NOMO-1 treated with dmso at 0.1 percent for 144 hours (cell line): ENCODE data around the gene GLI1.
"Not testable (repeated sequence)": the region's sequence is repeated elsewhere in the genome, so short reads cannot be mapped to it uniquely, and the experiment has no call there.

Source experiments
- DNase-seq: peaks from one replicate; lab custom pipeline; 2025; ENCODE audit not compliant: unreplicated experiment; lab: John Stamatoyannopoulos, UW

Gene GLI1

DNA sequence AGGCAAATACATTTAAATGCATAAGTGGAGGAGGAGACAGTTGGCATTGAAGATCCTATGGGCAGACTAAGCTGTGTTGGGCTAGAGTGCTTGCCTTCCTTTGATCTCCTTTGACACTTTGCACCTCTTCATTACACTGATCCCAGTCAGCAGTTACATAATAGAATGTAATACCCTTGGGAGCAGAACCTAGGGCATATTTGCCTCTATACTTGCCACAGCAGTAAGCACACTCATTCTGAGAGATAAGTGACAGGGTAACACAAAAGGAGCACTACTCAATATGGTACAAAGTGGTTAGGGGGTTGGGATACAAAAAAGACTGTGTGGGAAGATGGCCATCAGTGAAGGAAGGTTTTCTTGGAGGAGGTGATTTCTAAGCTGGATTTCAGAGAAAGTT is 37.2 kb downstream of the GLI1 start:
- no peak for DNase-seq

DNA sequence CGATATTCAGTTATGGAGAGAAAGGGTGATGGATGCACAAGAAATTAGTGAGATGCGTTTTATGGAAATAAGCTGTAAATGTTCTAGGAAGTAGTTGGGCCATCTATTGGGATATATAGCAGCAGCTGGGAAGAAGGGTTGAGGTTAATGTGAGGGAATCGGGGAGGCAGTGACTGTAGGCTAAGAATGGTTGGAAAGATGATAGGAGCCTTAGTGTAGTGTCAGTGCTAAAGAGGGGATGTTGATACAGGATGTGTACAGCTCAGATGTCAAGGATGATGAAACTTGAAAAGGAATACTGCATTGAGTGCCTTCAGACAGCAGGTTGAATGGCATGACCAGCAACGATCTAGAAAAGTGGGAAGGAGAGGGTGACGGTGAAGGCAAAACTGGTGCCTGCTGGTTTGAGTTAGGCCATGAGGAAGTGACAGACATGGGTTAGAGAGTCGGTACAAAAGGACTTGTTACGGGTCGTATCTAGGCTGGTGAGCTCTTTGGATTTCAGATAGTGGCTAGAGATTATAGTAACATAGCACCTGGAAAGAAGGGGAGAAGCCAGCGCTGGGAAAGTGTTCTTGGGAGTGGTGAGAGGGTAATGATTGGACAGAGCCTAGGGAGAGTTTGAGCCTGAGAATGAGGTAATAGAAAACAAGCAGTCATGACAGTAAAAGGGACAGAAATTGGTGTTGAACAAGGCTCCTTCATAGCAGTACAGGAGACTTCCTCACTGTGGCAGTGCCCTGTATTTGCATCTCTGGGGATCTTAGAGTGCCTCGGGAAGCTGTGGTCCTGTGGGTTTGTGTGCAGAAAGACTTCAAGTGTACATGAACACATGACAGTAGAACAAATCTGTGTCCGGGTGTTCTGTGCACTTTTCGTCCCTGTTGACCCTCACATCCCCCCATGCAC is 37.9 kb downstream of the GLI1 start:
- DNase-seq: no peak

DNA sequence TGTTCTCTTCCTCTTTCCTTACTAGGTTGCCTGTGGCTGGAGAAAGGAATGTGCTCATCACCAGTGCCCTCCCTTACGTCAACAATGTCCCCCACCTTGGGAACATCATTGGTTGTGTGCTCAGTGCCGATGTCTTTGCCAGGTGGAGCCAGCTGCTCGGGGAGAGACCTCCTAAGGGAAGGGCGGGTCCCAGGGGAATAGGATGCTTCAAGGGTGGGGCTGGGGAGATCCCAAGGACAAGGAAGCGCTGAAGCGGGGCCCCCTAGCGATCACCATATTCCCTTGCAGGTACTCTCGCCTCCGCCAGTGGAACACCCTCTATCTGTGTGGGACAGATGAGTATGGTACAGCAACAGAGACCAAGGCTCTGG is 38.5 kb downstream of the GLI1 start:
- no peak for DNase-seq

DNA sequence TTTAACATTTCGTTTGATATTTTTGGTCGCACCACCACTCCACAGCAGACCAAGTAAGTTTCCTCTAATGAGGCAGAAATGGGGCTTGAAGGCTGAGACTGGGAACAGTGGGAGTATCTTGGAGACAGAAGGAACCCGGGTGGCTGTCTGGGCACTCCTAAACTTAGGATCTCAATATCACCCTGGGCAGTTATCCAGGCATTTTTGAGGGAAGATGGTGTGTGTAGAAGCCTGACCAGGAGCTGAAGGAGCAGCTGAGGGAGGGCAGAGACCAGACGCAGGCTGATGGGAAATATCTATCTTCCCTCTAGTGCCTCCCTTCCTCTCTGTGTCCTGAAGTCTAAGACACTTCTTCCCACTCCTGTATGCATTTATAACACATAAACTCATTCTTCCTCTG is 39.0 kb downstream of the GLI1 start:
- DNase-seq: no peak

DNA sequence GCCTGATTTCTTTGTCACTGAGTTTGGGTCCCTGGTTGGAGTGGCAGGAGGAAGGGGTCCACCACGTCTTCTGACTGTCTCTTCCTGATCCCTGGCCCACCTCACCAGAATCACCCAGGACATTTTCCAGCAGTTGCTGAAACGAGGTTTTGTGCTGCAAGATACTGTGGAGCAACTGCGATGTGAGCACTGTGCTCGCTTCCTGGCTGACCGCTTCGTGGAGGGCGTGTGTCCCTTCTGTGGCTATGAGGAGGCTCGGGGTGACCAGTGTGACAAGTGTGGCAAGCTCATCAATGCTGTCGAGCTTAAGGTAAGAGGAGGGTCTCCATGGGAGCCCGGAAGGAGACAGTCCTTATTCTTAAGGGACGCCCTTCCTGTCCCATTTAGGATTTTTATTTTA is 40.6 kb downstream of the GLI1 start:
- DNase-seq: no peak

DNA sequence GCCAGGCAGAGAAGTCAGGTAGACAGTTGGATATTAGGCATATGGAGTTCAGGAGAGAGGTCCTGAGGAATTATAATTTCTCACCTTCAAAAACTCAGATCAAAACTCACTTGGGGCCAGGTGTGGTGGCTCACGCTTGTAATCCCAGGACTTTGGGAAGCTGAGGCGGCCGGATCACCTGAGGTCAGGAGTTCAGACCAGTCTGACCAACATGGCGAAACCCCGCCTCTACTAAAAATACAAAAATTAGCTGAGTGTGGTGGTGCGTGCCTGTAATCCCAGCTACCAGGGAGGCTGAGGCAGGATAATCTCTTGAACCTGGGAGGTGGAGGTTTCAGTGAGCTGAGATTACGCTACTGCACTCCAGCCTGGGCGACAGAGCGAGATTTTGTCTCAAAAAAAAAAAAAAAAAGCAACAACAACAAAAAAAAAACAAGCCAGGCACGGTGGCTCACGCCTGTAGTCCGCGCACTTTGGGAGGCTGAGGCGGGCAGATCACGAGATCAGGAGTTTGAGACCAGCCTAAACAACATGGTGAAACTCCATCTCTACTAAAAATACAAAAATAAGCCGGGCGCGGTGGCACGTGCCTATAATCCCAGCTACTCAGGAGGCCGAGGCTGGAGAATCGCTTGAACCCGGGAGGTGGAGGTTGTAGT is 42.9 kb downstream of the GLI1 start:
- not testable (repeated sequence) for DNase-seq

DNA sequence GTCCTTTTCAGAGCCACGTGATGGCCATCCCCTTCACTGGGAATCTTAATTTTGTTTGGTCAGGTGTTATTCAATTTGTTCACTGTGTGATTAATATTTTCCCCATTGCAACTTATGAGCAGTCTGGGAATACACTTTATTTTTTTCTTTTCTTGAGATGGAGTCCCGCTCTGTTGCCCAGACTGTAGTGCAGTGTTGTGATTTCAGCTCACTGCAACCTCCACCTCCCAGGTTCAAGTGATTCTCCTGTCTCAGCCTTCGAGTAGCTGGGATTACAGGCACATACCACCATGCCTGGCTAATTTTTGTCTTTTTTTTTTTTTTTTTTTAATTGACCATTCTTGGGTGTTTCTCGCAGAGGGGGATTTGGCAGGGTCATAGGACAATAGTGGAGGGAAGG is 47.0 kb downstream of the GLI1 start:
- DNase-seq: not testable (repeated sequence)

DNA sequence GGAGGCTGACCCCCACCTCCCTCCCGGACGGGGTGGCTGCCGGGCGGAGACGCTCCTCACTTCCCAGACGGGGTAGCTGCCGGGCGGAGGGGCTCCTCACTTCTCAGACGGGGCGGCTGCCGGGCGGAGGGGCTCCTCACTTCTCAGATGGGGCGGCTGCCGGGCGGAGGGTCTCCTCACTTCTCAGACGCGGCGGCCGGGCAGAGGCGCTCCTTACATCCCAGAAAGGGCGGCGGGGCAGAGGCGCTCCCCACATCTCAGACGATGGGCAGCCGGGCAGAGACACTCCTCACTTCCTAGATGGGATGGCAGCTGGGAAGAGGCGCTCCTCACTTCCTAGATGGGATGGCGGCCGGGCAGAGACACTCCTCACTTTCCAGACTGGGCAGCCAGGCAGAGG is 48.2 kb downstream of the GLI1 start:
- DNase-seq: not testable (repeated sequence)

DNA sequence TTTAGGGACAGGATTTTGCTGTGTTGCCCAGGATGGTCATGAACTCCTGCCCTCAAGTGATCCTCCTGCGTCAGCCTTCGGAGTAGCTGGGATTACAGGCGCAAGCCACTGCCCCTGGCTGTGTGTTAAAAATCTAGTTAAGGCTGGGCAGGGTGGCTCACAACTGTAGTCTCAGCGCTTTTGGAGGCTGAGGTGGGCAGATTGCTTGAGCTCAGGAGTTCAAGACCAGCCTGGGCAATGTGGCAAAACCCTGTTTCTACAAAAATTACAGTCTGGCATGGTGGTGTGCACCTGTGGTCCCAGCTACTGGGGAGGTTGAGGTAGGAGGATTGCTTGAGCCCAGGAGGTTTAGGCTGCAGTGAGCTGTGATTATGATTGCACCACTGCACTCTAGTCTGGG is 51.6 kb downstream of the GLI1 start:
- DNase-seq: no peak

DNA sequence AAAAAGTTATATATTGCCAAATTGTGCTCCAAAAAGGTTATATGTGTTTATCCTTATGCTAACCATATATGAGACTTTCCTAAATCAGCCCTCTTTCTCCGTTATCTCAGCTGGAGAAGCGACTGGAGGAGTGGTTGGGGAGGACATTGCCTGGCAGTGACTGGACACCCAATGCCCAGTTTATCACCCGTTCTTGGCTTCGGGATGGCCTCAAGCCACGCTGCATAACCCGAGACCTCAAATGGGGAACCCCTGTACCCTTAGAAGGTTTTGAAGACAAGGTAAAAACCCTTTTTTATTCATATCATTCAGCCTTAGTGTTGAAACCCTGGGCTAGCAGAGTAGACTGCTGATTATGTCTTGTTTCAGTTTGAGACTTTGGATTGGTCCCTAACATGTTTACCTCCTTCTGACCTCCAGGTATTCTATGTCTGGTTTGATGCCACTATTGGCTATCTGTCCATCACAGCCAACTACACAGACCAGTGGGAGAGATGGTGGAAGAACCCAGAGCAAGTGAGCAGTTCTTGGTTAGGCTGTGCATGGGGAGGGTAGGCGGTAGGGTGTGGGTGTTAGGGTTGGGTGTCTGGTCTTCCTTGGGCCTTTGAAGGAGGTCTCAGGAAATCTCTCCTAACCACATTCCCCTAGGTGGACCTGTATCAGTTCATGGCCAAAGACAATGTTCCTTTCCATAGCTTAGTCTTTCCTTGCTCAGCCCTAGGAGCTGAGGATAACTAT is 52.2 kb downstream of the GLI1 start:
- no peak for DNase-seq

DNA sequence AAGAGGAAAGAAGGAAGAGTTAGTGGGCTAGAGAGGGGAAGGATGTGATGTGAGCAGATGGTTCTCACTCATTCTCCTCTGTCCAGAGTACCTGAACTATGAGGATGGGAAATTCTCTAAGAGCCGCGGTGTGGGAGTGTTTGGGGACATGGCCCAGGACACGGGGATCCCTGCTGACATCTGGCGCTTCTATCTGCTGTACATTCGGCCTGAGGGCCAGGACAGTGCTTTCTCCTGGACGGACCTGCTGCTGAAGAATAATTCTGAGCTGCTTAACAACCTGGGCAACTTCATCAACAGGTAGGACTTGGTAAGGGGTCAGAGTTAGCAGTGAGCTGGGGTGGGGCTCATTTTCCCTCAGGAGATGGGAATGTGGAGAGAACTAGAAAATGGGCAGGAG is 53.1 kb downstream of the GLI1 start:
- DNase-seq: no peak

DNA sequence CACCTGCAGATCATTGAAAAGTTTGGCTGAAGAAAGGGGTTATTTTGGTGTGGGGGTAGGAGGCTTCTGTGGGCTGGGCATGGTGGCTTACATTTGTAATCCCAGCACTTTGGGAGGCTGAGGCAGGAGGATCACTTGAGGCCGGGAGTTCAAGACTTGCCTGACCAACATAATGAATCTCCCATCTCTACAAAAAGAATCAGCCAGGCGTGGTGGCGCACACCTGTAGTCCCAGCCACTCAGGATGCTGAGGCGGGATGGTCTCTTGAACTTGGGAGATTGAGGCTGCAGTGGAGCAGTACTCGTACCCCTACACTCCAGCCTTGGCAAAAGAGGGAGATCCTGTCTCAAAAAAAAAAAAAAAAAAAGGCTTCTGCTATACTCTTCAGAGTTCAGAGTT is 53.7 kb downstream of the GLI1 start:
- no peak for DNase-seq

DNA sequence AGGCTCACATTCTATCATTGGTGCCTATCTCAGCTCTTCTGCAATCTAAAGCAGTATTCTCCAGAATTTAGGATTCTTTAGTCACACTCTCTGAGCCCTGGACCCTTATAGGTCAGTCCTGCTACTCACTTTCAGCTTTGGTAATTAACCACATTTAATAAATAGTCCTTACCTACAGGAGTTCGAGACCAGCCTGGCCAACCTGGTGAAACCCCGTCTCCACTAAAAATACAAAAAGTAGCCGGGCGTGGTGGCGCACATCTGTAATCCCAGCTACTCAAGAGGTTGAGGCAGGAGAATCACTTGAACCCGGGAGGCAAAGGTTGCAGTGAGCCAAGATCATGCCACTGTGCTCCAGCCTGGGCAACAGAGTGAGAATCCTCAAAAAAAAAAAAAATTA is 54.1 kb downstream of the GLI1 start:
- DNase-seq: not testable (repeated sequence)

DNA sequence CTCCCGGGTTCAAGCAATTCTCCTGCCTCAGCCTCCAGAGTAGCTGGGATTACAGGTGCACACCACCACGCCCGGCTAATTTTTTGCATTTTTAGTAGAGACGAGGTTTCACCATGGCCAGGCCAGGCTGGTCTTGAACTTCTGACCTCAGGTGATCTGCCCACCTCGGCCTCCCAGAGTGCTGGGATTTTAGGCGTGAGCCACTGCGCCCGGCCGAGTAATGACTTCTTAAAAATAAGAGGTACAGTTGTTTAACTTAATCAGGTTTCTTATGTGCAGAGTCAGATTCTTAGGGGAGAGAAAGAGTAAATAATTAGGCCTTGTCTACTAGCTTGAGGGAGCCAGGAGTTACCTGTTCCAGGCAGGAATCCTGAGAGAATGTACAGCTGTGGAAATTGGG is 54.7 kb downstream of the GLI1 start:
- not testable (repeated sequence) for DNase-seq

DNA sequence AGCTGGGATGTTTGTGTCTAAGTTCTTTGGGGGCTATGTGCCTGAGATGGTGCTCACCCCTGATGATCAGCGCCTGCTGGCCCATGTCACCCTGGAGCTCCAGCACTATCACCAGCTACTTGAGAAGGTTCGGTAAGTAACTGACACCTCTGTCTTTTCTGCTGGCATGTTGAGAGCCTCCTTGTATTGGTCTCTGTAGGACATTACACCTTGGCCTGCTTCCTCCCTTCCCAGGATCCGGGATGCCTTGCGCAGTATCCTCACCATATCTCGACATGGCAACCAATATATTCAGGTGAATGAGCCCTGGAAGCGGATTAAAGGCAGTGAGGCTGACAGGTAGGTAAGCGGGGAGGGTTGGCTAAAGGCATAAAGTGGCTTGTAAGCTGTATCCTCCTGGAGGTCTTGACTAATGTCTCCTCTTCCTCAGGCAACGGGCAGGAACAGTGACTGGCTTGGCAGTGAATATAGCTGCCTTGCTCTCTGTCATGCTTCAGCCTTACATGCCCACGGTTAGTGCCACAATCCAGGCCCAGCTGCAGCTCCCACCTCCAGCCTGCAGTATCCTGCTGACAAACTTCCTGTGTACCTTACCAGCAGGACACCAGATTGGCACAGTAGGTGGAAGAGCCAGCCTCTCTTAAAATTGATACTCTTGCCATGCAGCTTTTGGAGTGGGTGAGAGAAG is 55.3 kb downstream of the GLI1 start:
- no peak for DNase-seq

DNA sequence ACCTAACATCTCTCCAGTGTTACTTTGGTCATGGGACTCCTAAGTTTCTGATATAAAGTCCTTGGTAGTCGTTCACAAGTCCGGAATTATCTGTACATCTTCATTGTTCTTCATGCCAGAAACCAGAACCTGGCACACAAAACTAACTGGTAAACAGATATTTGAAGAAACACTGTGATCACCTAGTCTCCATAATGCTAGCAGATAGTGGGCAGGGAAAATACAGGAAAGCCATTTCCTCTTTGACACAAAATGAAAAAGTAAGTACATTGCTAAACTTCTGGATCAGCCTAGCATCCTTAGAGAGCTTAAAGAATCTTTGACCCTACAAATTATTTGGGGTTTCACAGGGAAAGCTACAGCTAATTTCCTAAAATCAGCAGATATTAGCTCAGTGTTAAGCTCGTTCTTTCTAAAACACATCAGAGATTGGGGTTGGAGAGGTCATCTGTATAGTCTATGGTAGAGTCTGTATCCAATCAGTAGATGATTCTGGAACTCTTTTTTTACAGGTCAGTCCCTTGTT is 55.9 kb downstream of the GLI1 start:
- DNase-seq: no peak

DNA sequence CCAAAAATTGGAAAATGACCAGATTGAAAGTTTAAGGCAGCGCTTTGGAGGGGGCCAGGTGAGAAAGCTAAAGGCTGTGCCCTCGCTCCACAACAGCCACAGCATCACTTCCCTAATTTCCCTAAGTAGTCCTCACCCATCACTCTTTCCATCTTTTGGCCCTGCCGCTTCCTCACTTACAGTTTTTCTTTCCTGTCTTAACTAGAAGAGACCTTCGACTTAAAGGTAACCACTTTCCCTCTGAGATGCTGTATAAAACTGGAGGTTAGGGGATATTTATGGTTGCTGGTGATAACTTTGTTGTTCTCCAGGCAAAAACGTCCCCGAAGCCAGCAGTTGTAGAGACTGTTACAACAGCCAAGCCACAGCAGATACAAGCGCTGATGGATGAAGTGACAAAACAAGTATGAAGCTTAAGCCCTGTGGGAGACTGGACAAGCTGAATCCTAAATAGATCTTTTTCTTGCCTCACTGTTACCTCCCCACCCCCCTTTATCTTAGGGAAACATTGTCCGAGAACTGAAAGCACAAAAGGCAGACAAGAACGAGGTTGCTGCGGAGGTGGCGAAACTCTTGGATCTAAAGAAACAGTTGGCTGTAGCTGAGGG is 56.5 kb downstream of the GLI1 start:
- DNase-seq: no peak

DNA sequence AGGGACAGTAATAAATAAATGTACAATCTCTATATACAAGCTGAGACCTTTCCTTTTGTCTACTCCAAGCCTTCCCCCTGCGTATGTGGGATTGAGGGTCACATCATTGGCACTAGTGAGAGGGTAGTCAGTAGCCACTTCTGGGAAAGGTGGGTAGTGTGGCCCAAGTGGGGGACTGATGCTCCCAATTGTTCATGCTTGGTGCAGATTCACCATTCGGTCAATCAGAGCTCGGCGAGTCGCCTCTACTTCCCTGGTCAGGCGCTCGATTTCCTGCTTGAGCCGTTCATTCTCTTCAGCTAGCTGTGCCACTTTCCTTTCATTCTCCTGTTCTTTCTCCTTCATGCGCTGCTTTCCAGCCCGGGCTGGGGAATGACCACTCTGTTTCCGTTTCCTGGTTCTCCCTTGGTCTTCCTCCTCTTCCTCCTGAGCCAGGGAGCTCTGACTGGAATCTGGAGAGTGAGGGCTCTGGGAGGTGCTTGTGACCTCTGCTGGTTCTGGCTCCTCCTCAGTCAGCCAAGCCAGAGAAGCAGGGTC is 57.1 kb downstream of the GLI1 start:
- DNase-seq: no peak

DNA sequence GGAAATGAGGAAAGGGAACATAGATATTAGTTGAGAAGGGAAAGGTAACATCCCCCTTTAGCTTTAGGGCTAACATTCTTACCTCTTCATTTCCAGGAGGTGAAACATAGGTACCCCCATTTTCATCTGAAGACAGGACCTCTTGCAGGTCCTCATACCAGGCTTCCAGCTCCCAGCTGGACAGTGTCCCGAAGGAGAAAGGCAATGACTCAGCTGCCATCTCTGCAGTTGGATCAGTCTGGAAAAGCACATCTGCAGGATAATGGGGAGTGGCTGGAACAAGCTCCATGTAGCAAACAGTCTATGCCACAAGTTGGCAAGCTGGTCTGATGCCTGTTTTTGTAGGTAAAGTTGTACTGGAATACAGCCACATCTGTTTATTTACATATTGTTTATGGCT is 57.6 kb downstream of the GLI1 start:
- no peak for DNase-seq

DNA sequence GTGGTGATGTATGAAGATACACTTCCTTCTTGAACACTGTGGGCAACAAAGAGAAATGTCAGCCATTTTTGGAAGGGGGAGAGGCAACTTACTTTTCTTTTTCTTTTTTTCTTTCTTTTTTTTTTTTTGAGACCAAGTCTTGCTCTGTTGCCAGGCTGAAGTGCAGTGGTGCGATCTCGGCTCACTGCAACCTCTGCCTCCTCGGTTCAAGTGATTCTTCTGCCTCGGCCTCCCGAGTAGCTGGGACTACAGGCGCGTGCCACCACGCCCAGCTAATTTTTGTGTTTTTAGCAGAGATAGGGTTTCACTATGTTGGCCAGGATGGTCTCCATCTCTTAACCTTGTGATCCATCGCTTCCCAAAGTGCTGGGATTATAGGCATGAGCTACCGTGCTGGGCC is 58.1 kb downstream of the GLI1 start:
- DNase-seq: not testable (repeated sequence)
